Stimulated activated CD8-positive, alpha-beta memory T cell treated with anti-CD3 and anti-CD28 coated beads, Interleukin-12 subunit alpha, Interleukin-12 subunit beta, amount 100 ng/mL, for 1 hour (primary cell): Measurements from ENCODE around the gene DGKI.
"Not testable (repeated sequence)": the region's sequence is repeated elsewhere in the genome, so short reads cannot be mapped to it uniquely, and the experiment has no call there.

Experiments
- DNase-seq: peaks from one replicate; pipeline ENCODE4 v3.0.0-alpha.2; 2020; ENCODE audit warnings: low read depth

The DGKI gene

DNA sequence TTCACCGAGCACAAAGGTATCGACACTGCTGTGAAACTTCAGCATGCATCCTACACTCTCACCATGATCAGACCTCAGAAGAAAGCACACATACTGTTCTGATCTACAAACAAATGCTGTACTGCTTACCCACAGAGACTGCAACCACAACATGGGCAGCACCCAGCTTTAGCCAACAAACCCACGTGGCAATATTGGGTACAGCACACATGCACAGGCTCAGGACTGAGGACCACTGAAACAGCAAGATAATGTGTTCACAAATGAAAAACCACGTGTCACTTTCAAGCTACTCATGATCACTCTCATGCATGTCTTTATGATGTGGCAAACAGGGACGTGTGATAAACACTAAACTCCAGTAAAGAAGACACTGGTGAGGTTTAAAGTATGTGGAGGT lies 383.9 kb downstream of the DGKI start:
- no peak for DNase-seq

DNA sequence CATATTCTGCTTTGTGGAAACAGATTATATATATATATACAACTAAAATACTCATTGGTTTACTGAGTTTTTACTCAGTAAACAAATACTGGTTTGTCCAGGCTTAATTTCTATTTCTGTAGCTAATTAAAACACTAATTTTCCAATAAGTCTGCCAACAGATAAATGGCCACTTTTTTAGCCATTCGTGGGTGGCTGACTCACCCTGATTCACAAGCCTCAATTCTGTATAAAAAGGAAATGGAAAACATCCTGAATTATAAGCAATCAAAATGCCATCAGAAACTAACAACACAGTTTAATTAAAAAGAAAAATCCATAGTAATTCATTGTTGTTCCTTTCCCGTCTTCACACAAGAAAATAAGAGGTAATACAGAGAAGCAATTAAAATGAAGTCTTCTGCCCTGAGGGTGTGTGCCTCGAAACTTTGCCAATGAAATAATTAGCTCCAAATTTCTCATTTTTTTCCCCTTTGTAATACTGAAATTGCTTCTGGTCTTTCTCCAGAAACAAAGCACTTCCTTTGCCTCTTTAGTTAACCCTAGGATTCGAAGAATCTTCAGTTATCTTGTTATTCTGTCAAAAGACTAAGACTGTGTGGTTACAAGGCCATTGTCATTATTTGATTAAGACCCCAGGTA lies 384.6 kb downstream of the DGKI start:
- DNase-seq, result no peak

DNA sequence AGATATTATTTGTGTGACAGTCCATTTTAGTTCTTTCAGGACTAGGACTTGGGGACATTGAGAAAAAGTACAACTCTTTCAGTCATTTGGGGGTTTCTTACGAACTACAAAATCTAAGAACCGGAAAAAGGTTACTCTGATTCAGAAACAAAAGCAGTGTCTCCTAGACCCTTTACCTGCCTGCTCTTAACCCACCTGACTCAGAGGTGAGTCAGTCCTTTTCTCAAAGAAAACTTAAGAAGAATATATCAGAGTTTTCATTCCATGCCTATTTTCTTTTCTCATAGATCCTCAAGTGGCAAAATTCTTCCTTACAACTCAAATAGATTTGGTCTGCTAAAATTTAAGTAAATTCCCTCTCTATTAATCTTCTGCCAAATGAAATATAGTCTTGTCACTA lies 388.4 kb downstream of the DGKI start:
- DNase-seq, result no peak

DNA sequence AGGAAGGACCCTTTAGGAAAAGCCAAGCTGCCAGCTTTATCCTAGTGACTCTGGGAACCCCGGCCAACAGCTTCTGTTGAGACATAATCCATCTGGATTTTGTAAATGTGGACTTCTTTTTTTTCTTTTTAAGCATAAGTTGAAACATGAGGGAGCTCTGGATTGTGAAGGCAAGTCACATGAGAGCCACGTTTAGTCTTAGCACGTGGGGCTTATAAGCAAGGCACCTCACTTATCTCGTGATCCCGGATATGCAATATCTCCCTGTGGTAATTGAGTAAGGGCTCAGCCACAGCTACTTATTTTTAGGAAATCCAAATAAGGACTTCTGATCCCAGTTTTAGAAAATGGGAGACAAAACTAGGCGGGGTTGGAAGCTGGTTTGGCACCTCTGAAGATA lies 392.0 kb downstream of the DGKI start:
- DNase-seq, result no peak

DNA sequence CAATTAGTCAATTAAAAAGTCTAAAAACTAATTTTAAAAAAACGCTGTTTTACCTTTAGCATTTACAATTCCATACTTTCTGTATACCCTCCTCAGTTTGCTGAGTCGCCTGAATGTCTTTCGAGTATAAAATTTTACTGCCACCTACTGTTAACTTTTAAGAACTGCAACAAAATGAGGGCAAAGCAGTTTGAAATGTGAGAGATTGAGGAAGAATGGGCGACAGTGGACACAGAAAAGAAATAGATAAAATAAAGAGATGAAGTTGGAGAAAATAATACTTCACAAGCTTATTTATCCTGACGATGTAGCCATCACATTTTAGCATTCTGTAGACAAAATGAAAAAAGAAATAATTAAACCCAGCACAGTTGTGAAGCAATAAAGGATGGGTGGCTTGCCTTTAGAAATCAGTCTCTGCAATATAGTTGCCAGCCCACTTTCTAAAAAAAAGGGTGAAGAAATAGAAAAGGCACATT lies 392.5 kb downstream of the DGKI start:
- no peak for DNase-seq

DNA sequence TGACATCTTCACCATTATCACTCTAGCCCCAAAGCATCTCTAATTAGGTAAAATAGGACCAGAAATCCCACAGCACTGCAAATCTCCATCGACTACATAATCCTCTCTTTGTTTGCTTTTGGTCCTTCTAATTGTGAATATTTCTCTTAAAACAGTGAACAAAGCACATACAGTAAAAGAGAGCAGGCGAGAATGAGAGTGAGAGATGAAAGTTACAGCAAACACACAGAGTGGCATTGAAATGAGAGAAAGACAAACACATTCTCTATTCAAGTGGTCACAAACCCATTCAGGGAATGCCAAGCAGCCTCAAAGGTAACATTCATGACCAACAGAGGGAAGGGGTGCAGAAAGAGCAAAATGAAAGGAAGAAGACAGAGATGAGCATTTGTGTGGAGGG lies 393.4 kb downstream of the DGKI start:
- no peak for DNase-seq

DNA sequence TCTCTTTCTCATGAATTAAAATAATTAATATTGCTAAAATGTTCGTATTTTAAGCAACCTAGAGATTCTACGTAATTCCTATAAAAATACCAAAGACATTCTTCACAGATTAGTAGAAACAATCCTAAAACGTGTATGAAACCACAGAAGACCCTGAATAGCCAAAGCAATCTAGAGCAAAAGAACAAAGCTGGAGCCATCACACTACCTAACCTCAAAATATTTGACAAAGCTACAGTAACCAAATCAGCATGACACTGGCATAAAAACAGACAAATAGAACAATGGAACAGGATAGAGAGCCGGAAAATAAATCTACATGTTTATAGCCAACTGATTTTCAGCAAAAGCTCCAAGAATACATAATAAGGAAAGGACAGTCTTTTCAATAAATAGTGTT lies 397.8 kb downstream of the DGKI start:
- no peak for DNase-seq

DNA sequence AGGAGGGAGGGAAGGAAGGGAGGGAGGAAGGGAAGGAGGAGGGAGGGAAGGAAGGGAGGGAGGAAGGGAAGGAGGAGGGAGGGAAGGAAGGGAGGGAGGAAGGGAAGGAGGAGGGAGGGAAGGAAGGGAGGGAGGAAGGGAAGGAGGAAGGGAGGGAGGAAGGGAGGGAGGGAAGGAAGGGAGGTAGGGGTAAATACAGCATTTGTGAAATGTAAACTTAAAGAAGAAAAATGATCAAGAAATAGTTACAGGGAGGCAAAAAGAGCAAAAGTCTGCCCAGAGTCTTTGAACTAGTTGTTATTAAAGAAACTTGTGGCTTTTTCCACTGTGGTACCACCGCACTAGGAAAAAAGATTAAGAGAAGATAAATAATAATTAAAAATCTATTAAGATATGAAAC lies 398.2 kb downstream of the DGKI start:
- not testable (repeated sequence) for DNase-seq

DNA sequence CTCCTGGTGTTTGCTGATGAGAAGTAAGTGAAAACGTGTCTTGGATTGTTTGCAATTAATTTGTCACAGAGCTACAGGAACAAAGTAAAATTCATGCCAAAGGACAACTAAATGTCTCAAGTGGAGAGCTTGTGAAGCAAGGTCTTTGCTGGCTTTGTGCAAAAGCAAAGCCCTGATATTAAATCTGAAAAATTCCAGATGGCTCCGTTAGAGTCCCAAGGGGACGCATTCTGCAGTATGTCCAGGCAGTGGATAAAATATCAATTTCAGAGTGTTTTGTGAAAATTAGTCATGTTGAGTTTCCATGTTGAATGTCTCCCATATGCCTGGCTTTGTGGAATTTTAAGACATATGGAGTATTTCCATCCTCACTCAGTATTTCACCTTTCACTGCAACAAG lies 400.7 kb downstream of the DGKI start:
- DNase-seq, result no peak

DNA sequence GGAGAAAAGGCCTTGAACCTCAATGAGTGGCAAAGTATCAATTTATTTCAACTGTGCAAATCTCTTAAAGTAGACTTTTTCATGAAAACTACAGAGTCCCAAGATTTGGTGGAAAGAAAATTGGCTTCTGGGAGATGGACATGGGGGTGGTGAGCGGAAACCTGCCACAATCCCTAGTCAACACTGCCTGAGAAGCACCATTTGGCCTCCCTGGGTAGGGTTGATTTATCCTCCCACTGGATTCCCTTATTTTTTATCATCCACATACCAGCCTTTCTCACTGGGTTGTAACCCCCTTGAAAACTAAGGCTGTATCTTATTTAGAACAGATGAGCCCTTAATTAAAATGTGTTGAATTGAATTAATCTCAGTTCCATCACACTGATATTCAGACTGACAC lies 401.5 kb downstream of the DGKI start:
- DNase-seq, result no peak

DNA sequence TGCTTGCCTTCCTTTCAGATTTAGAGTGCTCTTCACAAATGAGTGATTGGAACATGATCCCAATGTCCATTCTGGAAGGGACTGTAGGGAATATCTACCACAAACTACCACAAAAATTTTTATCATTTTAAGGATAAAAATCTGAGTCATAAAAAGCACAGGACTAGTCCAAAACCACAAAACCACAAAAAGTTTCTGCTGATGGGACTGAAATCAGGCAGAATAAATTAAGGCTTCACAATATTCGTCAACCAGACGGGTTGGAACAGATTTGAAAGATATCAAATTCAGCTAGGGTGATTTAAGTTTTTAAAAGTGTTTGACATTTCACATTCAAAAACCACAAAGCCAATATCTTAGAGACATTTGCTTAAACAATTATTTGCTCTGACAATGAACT lies 403.2 kb downstream of the DGKI start:
- no peak for DNase-seq

DNA sequence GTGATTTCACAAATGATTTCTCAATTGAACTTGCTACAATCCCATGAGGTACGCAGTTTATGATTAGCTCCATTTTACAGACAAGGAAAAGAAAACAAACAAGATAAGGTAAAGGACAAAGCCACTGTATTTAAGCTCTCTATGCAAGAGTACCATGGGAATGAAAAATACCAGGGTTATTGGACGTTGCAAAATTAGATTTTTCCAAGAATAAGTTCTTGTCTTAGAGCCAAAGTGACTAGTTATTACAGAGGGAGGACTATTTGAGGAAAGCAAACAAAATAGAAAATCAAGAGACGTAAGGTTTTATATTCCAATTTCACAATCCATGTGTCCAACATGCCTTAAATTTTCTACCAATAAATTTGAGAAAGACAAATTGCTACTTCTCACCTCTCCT lies 405.3 kb downstream of the DGKI start:
- DNase-seq, result no peak

DNA sequence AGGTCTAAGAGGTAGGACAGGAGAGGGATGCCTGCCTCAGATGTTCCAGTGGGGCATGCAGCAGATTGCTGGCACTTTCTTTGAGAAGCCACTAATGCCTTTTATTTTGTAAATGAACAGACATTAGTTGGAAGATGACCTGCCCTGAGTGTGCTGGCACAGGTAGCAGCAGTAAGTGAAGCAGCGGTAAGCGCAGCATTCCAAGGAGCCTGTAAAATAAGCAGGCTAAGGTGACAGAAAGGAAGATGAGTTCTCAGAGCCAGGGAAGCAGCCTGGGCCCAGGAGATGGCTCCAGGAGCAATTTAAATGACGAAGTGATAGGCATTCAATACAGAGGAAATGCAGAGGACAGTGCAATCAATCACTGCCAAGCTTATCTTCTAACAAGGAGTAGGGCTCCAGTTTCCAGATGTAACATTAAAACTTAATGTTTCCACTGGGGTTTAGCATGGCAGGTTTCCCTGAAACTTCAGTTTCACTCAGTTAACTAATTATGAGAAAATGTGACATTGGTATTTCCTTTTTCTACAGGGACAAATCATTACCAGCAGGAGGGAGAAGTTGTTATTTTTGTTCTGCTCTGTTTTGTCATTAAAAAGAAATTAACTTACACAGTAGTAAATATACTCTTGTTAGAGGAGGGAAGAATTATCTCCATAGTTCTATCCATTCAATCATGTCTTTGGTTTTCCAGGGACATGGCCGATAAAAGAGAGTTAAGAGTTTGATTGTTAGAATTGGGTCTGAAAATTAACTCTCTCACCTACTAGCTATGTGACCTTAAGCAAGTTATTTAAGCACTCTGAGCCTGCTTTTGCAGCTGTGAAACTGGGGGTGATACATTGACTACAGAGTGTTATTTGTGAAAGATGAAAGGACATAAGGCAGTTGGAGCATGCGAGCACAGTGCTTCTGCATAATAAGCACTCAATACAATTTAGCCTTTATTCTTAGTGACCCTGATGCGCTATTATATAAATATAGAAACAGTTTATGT lies 406.6 kb downstream of the DGKI start:
- DNase-seq, result no peak

DNA sequence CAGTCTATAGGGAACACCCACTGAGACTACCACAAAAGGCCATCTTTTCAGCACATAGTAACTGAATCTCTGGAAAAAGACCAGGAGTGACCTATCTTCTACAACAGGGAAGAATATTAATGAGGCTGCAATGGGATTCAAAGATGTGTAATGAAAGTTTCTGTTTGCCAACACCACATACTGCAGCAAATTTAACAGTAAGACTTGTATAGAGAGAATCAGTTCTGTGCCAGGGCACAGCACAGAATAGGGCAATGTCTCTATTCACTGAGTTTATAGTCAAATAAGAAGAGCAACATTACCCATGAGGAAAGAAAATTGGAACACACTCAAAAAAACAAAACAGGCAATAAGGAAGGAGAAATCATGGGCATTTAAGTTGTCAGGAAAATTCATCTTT lies 411.8 kb downstream of the DGKI start:
- DNase-seq, result no peak

DNA sequence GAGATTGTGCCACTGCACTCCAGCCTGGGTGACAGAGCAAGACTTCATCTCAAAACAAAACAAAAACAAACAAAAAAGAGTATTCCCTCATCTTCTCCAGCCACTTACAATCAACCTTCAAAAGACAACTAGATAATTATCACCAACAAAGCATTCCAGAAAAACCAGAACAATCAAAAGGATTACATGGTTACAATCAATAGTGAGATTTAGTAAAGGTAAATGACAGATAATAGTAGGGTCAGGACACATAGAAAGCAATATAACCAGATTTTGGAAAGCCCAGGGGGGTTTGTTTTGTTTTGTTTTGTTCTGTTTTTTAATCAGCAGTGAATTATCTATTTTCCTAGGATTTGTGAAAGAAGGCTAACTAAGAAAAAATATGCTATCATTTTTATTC lies 412.2 kb downstream of the DGKI start:
- DNase-seq, result no peak

DNA sequence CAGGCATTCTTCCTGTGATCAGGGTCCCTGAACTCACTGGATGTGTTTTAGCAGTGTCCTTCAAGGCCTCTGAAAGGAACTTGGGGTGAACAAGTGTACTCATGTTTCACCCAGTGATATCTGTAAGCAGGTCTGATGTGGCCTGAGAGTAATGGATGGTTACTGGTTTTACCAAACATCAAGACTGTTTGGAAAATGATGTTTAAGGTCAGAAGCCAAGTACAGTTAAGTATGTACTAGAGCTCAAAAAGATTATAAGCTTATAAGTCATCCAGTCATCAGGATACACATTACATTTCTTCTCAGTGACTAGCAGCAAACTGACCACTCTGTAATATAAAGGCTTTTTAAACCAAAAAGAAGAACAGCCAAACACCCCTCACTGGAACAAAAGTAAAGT lies 423.5 kb downstream of the DGKI start:
- no peak for DNase-seq

DNA sequence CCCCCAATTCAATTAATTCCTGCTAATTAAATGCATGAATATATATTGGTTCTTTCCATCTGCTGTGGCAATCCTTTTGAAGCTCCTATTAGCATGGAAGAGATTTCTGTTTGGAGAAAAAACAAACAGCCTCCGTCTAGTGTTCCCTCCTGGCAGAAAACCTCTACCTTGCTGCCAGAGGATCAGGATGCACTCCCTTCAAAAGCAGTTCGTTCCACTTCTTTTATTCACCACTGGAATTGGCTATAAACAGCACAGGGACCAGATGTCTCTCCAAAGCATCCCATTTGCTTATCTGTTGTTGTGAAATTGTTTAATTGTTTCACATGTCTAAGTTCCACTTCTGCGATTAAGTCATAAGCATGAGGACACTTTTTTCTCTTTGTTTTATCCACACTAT lies 425.4 kb downstream of the DGKI start:
- DNase-seq, result no peak

DNA sequence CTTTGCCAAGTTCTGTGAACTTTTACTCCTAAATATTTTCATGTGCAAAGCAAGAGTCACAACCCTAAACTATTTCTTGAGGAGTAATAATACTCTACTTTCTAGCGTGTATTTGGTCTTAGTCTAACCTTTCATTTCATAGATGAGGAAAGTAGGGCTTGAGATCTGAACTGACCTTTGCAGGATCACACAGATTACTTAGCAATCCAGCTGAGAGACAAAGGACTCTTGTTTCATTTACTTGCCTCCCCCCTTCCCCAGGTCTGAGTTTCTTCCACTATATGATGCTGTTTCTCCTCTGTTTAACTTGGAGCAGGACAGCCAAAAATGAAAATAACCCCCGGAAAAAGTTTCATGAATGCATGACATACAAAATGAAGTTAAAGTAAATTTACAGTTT lies 427.9 kb downstream of the DGKI start:
- no peak for DNase-seq

DNA sequence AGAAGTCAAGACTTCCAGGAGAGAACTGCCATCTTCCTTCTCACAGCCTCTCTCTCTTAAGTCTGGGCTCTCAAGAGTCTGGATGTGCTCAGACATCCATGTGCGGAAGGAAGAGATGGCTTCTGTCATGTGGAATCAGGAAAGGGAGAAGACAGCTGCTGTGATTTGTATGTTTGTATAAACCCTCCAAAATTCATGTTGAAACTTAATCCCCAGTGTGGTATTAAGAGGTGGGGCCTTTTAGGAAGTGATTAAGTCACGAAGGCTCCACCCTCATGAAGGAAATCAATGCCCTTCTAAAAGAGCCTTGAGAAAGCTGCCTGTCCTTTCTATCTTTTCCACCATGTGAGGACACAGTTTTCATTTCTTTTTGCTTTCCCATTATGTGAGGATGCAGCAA lies 429.3 kb downstream of the DGKI start:
- DNase-seq, result no peak

DNA sequence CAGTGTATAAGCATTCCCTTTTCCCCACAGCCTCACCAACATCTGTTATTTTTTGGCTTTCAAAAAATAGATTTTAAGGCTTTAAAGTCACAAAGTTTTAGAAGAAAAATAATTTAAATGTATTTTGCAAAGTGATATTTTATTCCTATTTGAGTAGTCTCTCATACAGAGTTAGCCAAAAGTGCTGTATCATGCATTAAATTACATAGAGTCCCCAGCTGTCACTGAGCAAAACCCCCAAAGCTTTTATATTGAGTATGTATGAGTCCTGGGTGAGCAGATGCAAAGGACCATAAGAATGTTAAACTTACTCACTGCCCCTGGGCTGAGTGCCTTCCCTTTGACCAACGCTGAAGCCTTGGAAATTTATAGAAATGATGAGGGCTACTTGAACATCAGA lies 432.9 kb downstream of the DGKI start:
- DNase-seq, result no peak

DNA sequence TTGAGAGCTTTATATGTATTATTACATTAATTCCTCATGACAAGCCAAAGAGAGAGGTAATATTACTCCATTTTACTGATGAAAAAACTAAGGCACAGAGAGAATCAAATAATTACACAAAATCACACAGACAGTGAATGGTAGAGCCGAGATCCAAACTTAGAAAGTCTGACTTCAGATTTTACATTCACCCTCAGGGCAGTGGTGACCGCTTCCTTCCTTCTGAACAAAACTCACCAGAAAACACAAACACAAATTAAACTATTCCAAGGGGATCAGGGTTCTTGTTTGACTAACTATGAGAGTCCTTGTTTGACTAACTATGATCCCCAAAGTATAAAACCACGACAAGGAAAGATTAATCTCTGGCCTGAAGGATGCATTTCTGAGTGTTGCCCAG lies 435.3 kb downstream of the DGKI start:
- DNase-seq, result no peak

DNA sequence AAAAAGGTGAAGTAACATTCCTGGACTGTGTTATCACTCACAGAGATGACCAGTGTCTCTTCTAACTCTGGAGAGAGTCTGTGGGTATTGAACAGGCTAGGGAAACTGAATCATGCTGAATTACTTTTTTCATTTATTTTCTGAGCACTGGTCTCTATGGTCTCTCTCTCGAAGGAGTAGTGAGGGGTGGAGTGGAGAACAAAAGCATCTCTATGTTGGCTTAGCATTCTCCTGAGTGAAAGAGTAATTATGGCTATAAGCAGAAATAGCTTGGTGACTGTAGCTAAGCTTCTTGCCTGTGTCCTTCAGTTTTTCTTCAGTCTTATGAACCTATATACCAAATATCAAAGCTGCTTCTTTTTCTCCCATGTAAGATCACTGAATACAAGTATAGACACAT lies 438.6 kb downstream of the DGKI start:
- DNase-seq, result no peak

DNA sequence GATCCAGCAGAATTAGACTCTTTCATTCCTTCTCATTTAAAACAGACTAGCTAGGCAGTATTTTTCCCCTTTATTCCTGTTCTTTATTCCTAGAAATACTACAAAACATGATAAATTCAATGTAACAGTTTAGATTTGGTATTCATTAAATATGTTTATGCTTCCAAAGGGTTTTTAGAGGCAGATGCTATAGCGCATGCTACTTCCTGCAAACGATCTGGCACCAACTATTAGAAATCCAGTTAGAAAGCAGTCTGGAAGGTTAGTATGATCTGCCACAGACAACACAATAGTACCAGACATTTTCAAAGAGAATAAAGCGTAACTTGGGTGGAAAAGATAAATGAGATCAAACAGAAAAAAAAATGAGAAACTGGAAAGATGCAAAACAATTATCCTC lies 439.7 kb downstream of the DGKI start:
- DNase-seq, result no peak
